WTC11 (cell line): ENCODE measurements around the gene ICE2. TPM values are rescaled to one million over a fixed set of nuclear protein-coding genes. Genes with fewer than 3 reads are reported as not detected.
"Not testable (repeated sequence)": the region's sequence is repeated elsewhere in the genome, so short reads cannot be mapped to it uniquely, and the experiment has no call there.

ENCODE experiments used
- ATAC-seq: fragments of 200-7000 bp; cut with Tn5 transposase; 2 replicates; pipeline ENCODE4 v1.10.0; 2021; ENCODE audit warnings: mild to moderate bottlenecking, moderate library complexity
- CTCF ChIA-PET: fragments of 300-600 bp; sonication (Branson Sonifier 250); formaldehyde crosslinking; loops from one replicate; lab custom pipeline; 2021; ENCODE audit warnings: antibody characterized with exemption; lab: Charles Lee
- POLR2A ChIA-PET: fragments of 350-600 bp; sonication (Branson Sonifier 250); formaldehyde crosslinking; loops from one replicate; lab custom pipeline; 2021; ENCODE audit warnings: antibody characterized with exemption; lab: Charles Lee
- DNase-seq: peaks from one replicate; pipeline ENCODE4 v3.0.0; 2021; ENCODE audit warnings: low spot score
- H3K27ac Mint-ChIP-seq: 2 replicates; pipeline ENCODE4 v1.8.0; 2021; ENCODE audit warnings: mixed read lengths
- H3K27me3 Mint-ChIP-seq: 2 replicates; pipeline ENCODE4 v1.8.0; 2021; ENCODE audit warnings: low read depth, mild to moderate bottlenecking, moderate library complexity, mixed read lengths
- H3K36me3 Mint-ChIP-seq: 2 replicates; pipeline ENCODE4 v1.8.0; 2021; ENCODE audit warnings: mixed read lengths
- H3K4me1 Mint-ChIP-seq: 2 replicates; pipeline ENCODE4 v1.8.0; 2022; ENCODE audit warnings: mixed read lengths
- H3K4me3 Mint-ChIP-seq: 2 replicates; pipeline ENCODE4 v1.8.0; 2021; ENCODE audit warnings: mild to moderate bottlenecking, moderate library complexity, mixed read lengths
- H3K9me3 Mint-ChIP-seq: 2 replicates; pipeline ENCODE4 v1.8.0; 2021; ENCODE audit warnings: mixed read lengths
- KAT7 ChIP-seq: sonication (generic); formaldehyde crosslinking; IDR thresholded peaks from 2 replicates; pipeline ENCODE4 v1.8.1; 2023; ENCODE audit warnings: missing genetic modification reagents, mild to moderate bottlenecking, borderline replicate concordance
- NFATC4 ChIP-seq: fragments of 250-450 bp; sonication (Bioruptor Pico); IDR thresholded peaks from 2 replicates; pipeline ENCODE4 v1.9.0; 2021; ENCODE audit warnings: mild to moderate bottlenecking
- SOX15 ChIP-seq: fragments of 250-450 bp; sonication (Bioruptor Pico); IDR thresholded peaks from 2 replicates; pipeline ENCODE4 v1.9.0; 2021; ENCODE audit warnings: mild to moderate bottlenecking
- ZNF121 ChIP-seq: sonication (generic); formaldehyde crosslinking; IDR thresholded peaks from 2 replicates; pipeline ENCODE4 v1.8.0; 2023; ENCODE audit warnings: missing genetic modification reagents
- ZNF317 ChIP-seq: sonication (generic); formaldehyde crosslinking; IDR thresholded peaks from 2 replicates; pipeline ENCODE4 v1.8.1; 2023; ENCODE audit warnings: low read depth, mild to moderate bottlenecking, moderate library complexity, missing genetic modification reagents, borderline replicate concordance
- total RNA-seq: library from RNA; stranded (reverse); gene quantifications from 3 replicates; pipeline ENCODE4 v1.2.3, GENCODE V29; 2021
- TF ChIP-seq, protein P1 (sequence below): sonication (generic); formaldehyde crosslinking; conservative IDR thresholded peaks from 2 replicates; pipeline ENCODE4 v1.8.1; 2023; ENCODE audit warnings: mild to moderate bottlenecking, low read depth, missing genetic modification reagents, moderate library complexity
- TF ChIP-seq, protein P2 (sequence below): fragments of 250-450 bp; sonication (Bioruptor Pico); IDR thresholded peaks from 2 replicates; pipeline ENCODE4 v1.8.0; 2021; ENCODE audit warnings: mild to moderate bottlenecking
- TF ChIP-seq, protein P3 (sequence below): sonication (generic); formaldehyde crosslinking; IDR thresholded peaks from 2 replicates; pipeline ENCODE4 v1.8.1; 2023; ENCODE audit warnings: mild to moderate bottlenecking, missing genetic modification reagents, moderate library complexity
- TF ChIP-seq, protein P4 (sequence below): sonication (generic); formaldehyde crosslinking; IDR thresholded peaks from 2 replicates; pipeline ENCODE4 v1.8.0; 2022; ENCODE audit warnings: mild to moderate bottlenecking, missing genetic modification reagents
- TF ChIP-seq, protein P5 (sequence below): sonication (generic); formaldehyde crosslinking; IDR thresholded peaks from 2 replicates; pipeline ENCODE4 v1.8.0; 2023; ENCODE audit warnings: mild to moderate bottlenecking, missing genetic modification reagents
- TF ChIP-seq, protein P6 (sequence below): sonication (generic); formaldehyde crosslinking; IDR thresholded peaks from 2 replicates; pipeline ENCODE4 v1.8.0; 2022; ENCODE audit warnings: mild to moderate bottlenecking, missing genetic modification reagents
- TF ChIP-seq, protein P7 (sequence below): sonication (generic); formaldehyde crosslinking; IDR thresholded peaks from 2 replicates; pipeline ENCODE4 v1.8.1; 2023; ENCODE audit warnings: mild to moderate bottlenecking, missing genetic modification reagents

ICE2 gene
- total RNA-seq, 1 experiment from 2014 or later, result 76.9 TPM

DNA sequence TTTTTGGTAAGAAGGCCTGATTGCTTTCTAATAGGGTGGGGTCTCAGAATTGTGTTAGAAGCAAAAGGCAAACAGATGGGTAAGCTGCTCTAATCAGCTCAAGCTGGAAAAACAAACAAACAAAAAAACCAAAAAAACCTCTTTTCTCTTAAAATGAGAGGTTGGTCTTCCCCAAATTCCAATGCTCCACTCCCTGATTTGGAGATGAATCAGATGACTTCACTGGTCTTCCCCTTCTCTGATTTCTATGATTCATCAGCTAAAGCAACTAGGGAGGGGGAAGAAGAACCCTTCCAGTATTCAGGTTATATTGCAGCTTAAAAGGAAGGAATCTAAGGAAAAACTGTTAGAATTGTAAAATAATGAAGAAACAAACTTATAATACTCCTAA lies 71.5 kb downstream of the ICE2 start (continued):
- TF ChIP-seq, protein P1, sequence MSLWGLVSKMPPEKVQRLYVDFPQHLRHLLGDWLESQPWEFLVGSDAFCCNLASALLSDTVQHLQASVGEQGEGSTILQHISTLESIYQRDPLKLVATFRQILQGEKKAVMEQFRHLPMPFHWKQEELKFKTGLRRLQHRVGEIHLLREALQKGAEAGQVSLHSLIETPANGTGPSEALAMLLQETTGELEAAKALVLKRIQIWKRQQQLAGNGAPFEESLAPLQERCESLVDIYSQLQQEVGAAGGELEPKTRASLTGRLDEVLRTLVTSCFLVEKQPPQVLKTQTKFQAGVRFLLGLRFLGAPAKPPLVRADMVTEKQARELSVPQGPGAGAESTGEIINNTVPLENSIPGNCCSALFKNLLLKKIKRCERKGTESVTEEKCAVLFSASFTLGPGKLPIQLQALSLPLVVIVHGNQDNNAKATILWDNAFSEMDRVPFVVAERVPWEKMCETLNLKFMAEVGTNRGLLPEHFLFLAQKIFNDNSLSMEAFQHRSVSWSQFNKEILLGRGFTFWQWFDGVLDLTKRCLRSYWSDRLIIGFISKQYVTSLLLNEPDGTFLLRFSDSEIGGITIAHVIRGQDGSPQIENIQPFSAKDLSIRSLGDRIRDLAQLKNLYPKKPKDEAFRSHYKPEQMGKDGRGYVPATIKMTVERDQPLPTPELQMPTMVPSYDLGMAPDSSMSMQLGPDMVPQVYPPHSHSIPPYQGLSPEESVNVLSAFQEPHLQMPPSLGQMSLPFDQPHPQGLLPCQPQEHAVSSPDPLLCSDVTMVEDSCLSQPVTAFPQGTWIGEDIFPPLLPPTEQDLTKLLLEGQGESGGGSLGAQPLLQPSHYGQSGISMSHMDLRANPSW (CRISPR knock-in tag), result no peak

DNA sequence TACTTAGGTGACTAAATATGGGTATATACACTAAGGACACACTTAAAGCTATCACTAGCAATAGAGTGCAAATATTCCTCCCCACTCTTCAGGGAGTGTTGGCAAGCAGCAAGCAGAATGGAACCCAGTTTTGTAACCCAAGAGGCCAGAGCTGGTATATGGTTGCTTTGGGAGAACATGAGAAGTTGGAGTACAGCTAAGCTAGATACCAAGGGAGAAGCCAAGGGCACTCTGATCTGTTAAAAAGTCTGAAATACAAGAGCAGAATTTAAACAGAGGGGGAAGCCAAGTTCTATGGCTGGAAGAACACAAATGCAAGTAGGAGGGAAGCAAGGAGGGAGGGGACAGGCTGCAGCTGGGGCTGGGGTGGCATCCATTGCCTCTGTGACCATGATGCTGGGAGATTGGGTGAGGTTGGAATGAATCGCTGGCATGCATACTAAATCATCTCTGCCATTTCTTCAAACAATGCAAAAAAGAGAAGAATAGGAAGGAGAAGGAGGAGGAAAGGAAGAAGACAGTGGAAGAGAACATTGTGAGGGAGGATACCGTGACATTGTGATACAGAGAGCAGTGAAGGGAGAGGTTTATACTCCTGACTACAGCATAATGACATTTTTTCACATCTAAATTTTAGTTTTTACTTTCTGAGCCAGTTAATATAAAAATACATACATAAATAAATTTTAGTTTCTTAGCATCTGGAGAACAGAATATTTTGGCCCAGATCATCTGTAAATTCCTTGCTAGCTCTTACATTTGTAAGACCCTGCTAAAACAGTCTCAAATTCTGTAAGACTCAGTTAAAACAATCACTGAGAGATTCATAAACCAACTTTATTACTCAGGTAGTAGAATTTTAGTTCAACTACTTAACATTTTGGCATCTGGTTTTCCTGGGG lies 72.2 kb downstream of the ICE2 start:
- CTCF ChIA-PET, result interaction anchor here (0.8 kb wide), 1 partner anchor 9 kb away, joined by 3 read pairs; no protein-coding TSS in a partner anchor
- POLR2A ChIA-PET, result no interaction called here
- H3K4me3 Mint-ChIP-seq, result no peak overlapping the region
- H3K4me1 Mint-ChIP-seq, result peaks cover 4% of the 10 kb centered on the region
- no peak overlapping the region for H3K27ac Mint-ChIP-seq
- no peak; the same call in 1 of the 2 replicates for ATAC-seq
- H3K9me3 Mint-ChIP-seq, result no peaks in the 10 kb centered on the region
- H3K27me3 Mint-ChIP-seq, result no peaks in the 10 kb centered on the region
- TF ChIP-seq, protein P2, sequence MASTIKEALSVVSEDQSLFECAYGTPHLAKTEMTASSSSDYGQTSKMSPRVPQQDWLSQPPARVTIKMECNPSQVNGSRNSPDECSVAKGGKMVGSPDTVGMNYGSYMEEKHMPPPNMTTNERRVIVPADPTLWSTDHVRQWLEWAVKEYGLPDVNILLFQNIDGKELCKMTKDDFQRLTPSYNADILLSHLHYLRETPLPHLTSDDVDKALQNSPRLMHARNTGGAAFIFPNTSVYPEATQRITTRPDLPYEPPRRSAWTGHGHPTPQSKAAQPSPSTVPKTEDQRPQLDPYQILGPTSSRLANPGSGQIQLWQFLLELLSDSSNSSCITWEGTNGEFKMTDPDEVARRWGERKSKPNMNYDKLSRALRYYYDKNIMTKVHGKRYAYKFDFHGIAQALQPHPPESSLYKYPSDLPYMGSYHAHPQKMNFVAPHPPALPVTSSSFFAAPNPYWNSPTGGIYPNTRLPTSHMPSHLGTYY (CRISPR knock-in tag), result no peak
- TF ChIP-seq ZNF317 (no peak), SOX15 (CRISPR knock-in tag) (no peak), ZNF121 (no peak), KAT7 (no peak), NFATC4 (CRISPR knock-in tag) (no peak)
- TF ChIP-seq, protein P3, sequence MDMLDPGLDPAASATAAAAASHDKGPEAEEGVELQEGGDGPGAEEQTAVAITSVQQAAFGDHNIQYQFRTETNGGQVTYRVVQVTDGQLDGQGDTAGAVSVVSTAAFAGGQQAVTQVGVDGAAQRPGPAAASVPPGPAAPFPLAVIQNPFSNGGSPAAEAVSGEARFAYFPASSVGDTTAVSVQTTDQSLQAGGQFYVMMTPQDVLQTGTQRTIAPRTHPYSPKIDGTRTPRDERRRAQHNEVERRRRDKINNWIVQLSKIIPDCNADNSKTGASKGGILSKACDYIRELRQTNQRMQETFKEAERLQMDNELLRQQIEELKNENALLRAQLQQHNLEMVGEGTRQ, result no peak
- TF ChIP-seq, protein P4, sequence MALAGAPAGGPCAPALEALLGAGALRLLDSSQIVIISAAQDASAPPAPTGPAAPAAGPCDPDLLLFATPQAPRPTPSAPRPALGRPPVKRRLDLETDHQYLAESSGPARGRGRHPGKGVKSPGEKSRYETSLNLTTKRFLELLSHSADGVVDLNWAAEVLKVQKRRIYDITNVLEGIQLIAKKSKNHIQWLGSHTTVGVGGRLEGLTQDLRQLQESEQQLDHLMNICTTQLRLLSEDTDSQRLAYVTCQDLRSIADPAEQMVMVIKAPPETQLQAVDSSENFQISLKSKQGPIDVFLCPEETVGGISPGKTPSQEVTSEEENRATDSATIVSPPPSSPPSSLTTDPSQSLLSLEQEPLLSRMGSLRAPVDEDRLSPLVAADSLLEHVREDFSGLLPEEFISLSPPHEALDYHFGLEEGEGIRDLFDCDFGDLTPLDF, result no peak
- TF ChIP-seq, protein P5, sequence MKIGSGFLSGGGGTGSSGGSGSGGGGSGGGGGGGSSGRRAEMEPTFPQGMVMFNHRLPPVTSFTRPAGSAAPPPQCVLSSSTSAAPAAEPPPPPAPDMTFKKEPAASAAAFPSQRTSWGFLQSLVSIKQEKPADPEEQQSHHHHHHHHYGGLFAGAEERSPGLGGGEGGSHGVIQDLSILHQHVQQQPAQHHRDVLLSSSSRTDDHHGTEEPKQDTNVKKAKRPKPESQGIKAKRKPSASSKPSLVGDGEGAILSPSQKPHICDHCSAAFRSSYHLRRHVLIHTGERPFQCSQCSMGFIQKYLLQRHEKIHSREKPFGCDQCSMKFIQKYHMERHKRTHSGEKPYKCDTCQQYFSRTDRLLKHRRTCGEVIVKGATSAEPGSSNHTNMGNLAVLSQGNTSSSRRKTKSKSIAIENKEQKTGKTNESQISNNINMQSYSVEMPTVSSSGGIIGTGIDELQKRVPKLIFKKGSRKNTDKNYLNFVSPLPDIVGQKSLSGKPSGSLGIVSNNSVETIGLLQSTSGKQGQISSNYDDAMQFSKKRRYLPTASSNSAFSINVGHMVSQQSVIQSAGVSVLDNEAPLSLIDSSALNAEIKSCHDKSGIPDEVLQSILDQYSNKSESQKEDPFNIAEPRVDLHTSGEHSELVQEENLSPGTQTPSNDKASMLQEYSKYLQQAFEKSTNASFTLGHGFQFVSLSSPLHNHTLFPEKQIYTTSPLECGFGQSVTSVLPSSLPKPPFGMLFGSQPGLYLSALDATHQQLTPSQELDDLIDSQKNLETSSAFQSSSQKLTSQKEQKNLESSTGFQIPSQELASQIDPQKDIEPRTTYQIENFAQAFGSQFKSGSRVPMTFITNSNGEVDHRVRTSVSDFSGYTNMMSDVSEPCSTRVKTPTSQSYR (CRISPR knock-in tag), result no peak
- TF ChIP-seq, protein P6, sequence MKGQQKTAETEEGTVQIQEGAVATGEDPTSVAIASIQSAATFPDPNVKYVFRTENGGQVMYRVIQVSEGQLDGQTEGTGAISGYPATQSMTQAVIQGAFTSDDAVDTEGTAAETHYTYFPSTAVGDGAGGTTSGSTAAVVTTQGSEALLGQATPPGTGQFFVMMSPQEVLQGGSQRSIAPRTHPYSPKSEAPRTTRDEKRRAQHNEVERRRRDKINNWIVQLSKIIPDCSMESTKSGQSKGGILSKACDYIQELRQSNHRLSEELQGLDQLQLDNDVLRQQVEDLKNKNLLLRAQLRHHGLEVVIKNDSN, result no peak
- no peaks in the 10 kb centered on the region for H3K36me3 Mint-ChIP-seq
- DNase-seq, result no peak

DNA sequence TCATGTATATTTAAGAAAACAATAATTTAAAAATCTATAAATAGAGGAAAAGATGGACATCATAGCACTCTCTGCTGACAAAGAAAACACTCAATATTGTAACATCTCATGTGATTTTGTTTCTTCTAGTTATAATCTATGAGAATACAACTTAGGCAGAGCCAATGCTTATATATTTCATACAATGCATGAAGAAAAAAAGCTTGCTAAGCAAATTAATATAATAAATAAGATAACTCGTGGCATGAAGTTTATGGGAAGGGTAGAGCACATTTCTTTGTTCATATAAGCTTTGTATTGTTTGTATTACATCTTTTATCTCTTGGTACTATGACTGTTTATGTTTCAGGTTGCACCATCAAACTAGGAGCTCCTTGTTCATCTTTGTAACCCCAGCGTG lies 73.5 kb downstream of the ICE2 start:
- ChIA-PET POLR2A (no interaction called here), CTCF (no interaction called here)
- peaks cover 12% of the 10 kb centered on the region for H3K4me1 Mint-ChIP-seq
- TF ChIP-seq KAT7, result no peak
- TF ChIP-seq, protein P7, sequence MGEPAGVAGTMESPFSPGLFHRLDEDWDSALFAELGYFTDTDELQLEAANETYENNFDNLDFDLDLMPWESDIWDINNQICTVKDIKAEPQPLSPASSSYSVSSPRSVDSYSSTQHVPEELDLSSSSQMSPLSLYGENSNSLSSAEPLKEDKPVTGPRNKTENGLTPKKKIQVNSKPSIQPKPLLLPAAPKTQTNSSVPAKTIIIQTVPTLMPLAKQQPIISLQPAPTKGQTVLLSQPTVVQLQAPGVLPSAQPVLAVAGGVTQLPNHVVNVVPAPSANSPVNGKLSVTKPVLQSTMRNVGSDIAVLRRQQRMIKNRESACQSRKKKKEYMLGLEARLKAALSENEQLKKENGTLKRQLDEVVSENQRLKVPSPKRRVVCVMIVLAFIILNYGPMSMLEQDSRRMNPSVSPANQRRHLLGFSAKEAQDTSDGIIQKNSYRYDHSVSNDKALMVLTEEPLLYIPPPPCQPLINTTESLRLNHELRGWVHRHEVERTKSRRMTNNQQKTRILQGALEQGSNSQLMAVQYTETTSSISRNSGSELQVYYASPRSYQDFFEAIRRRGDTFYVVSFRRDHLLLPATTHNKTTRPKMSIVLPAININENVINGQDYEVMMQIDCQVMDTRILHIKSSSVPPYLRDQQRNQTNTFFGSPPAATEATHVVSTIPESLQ (CRISPR knock-in tag), result no peak
- H3K36me3 Mint-ChIP-seq, result no peaks in the 10 kb centered on the region
- DNase-seq (no peak), ATAC-seq (no peak)
- H3K27me3 Mint-ChIP-seq, result no peaks in the 10 kb centered on the region
- no peak overlapping the region for H3K27ac Mint-ChIP-seq
- H3K4me3 Mint-ChIP-seq, result no peak overlapping the region
- H3K9me3 Mint-ChIP-seq, result no peaks in the 10 kb centered on the region

DNA sequence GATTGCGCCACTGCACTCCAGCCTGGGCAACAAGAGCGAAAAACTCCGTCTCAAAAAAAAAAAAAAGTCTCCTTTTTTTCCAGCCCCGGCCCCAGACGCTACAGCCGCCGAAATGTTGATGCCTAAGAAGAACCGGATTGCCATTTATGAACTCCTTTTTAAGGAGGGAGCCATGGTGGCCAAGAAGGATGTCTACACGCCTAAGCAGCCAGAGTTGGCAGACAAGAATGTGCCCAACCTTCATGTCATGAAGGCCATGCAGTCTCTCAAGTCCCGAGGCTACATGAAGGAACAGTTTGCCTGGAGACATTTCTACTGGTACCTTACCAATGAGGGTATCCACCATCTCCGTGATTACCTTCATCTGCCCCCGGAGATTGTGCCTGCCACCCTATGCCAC lies 74.6 kb downstream of the ICE2 start:
- DNase-seq, POLR2A ChIA-PET, H3K36me3 Mint-ChIP-seq, H3K4me3 Mint-ChIP-seq, CTCF ChIA-PET, H3K27ac Mint-ChIP-seq, H3K9me3 Mint-ChIP-seq, ATAC-seq, H3K27me3 Mint-ChIP-seq: not testable (repeated sequence)
- H3K4me1 Mint-ChIP-seq, result peaks cover 21% of the 10 kb centered on the region
